IPS DF 6.9 (cell line): ENCODE data around the gene RASGRP2.

Experiments used
- DNase-seq: peaks from one replicate; pipeline ENCODE4 v3.0.0-alpha.2; 2013; ENCODE audit warnings: low read depth, low spot score
- H3K27ac ChIP-seq: one replicate; pipeline ENCODE4 v1.5.1; 2013; ENCODE audit warnings: low read length, control low read depth
- H3K27me3 ChIP-seq: 2 replicates; pipeline ENCODE4 v1.6.1; 2013; ENCODE audit warnings: mild to moderate bottlenecking, low read length; ENCODE audit not compliant: control insufficient read depth, insufficient read depth
- H3K36me3 ChIP-seq: 2 replicates; pipeline ENCODE4 v1.6.1; 2013; ENCODE audit warnings: low read length; ENCODE audit not compliant: control insufficient read depth, insufficient read depth
- H3K4me1 ChIP-seq: 2 replicates; pipeline ENCODE4 v1.6.1; 2013; ENCODE audit warnings: low read length; ENCODE audit not compliant: control insufficient read depth, insufficient read depth
- H3K4me3 ChIP-seq: 2 replicates; pipeline ENCODE4 v1.5.1; 2013; ENCODE audit warnings: mild to moderate bottlenecking, low read length
- H3K9me3 ChIP-seq: 2 replicates; pipeline ENCODE4 v1.6.1; 2013; ENCODE audit warnings: low read length, inconsistent platforms; ENCODE audit not compliant: control insufficient read depth, insufficient read depth
- WGBS: extraction: QIAGEN DNeasy Blood & Tissue Kit; methylation state at CpG from one replicate; pipeline ENCODE4 v1.1.7; 2013; ENCODE audit warnings: mixed read lengths, missing lambda C conversion rate; ENCODE audit not compliant: insufficient read length, insufficient coverage; 5-methylcytosine and 5-hydroxymethylcytosine counted together

RASGRP2 gene

DNA sequence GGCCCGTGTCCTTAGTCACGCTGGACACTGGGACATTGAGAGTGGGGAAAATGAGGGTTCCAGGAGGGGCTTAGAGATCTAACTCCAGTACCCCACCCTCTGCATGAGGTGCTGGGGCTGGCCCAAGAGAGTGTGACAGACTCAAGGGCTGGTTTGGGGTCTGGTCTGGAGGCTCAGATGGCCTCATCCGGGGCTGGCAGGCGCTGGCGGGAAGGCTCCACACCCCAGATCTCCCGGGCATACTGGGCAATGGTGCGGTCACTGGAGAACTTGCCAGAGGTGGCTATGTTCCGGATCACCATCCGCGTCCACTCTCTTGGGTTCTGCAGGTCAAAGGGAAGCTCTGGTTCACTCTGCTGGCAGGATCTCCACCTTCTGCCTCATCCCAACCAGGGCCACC lies 2.5 kb upstream of the RASGRP2 start:
- no peaks in the 10 kb centered on the region; the same call in 1 of the 2 replicates for H3K27me3 ChIP-seq
- H3K4me3 ChIP-seq: no peak overlapping the region
- H3K9me3 ChIP-seq: no peaks in the 10 kb centered on the region
- no peak for DNase-seq
- H3K27ac ChIP-seq: no peak overlapping the region
- no peaks in the 10 kb centered on the region for H3K36me3 ChIP-seq
- H3K4me1 ChIP-seq: 0 out of 2 replicates have a peak, but pooled peaks cover 6% of the 10 kb centered on the region
- WGBS: no CpG with 5 or more reads among the region's 10 CpGs

DNA sequence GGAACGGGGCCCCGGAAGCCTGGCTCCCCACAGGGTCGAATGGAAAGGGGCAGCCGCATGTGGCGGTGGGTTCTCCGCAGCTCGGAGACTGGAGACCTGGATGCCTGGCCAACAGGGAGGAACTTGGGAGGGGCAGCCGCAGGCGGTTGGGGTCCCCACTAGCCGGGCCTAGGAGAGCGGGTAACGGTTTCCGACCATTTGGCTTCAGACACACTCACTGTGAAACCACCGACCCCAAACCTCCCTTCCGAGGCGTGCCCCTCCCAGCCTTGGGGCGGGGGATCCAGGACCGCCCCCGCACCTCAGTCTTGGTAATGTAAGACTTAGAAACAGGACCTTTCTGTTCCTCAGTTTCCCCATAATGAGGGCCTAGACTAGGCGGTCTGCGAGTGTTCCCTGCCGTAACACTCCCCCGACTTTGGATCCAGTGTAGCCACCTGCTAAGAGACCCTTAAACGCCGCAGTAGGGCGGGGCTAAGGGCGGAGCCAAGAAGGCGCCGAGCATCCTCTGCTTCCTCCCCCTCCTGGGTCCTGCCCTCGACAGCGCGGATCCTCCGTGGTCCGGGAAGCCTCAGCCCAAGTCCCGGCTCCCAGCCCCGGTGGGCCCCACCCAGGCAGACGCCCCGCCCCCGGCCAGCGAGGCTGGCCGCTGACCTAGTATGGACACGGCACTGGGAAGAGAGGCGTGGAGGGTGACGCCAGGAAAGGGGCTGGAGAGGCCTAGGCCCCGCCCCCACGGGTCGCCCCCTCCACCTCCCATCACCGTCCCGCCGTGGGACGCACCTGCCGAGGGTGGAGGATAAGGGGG lies 1.8 kb upstream of the RASGRP2 start:
- no peaks in the 10 kb centered on the region for H3K9me3 ChIP-seq
- DNase-seq: no peak
- H3K36me3 ChIP-seq: no peaks in the 10 kb centered on the region
- H3K27ac ChIP-seq: no peak overlapping the region
- WGBS: no CpG with 5 or more reads among the region's 52 CpGs
- H3K27me3 ChIP-seq: no peaks in the 10 kb centered on the region; the same call in 1 of the 2 replicates
- peaks cover 8% of the 10 kb centered on the region; the same call in 1 of the 2 replicates for H3K4me1 ChIP-seq
- peak overlapping the region; percentile 36; the same call in 1 of the 2 replicates for H3K4me3 ChIP-seq

DNA sequence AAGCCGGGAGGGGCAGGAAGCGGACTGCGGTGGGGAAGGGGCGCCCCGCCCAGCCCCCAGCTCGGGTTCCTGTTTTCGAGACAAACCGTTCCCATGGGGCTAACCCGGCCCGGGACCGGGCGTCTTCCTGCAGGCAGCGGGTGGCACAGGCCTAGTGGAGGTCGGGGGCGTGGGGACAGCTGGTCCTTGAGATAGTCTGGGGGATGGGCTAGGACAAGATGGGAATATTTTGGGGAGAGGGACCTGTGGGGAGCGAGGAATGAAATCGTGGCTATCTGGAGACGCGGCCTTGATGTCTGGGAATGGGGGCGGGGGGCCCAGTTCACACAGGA lies 1.2 kb upstream of the RASGRP2 start:
- Histone ChIP-seq H3K27me3 (no peaks in the 10 kb centered on the region; the same call in 1 of the 2 replicates), H3K27ac (no peak overlapping the region), H3K4me1 (peaks cover 6% of the 10 kb centered on the region; the same call in 1 of the 2 replicates), H3K4me3 (peak overlapping the region; percentile 36; the same call in 1 of the 2 replicates), H3K36me3 (no peaks in the 10 kb centered on the region), H3K9me3 (no peaks in the 10 kb centered on the region)
- DNase-seq: no peak
- no CpG with 5 or more reads among the region's 20 CpGs for WGBS

DNA sequence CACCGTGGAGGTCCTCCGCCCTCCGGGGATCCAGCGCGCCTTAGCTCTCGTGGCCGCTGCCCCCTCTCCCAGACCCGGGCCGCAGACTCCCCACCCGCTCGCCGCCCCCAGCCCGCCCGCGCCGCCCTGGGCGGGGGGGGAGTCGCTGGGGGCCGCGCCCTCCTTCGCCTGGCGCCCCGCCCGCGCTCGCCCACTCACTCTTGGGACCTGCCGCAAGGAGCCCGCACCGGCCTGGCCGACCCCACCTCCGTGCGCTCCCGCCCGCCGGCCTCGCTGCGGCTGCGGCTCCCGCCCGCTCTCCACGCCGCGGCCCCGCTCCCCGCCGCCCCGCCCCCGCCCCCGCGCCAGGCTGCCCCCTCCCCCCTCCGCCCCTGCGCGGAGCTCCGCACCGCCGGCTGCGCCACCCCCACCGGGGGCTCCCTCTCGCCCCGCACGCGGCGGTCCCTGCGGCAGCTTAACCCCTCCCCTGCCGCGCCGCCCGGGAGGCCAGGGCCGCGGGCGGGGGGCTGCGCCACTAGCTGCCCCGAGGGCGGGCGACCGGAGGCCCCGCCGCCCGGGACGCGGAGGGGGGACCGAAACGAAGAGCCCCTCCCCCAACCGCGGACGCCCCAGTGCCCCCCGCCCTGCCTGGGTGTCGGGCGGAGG lies 724 bp upstream of the RASGRP2 start:
- no peaks in the 10 kb centered on the region for H3K9me3 ChIP-seq
- H3K4me3 ChIP-seq: peak overlapping the region; percentile 36; the same call in 1 of the 2 replicates
- no peaks in the 10 kb centered on the region; the same call in 1 of the 2 replicates for H3K27me3 ChIP-seq
- no peaks in the 10 kb centered on the region for H3K36me3 ChIP-seq
- no peak overlapping the region for H3K27ac ChIP-seq
- H3K4me1 ChIP-seq: peaks cover 10% of the 10 kb centered on the region
- WGBS: no CpG with 5 or more reads among the region's 89 CpGs
- DNase-seq: no peak

DNA sequence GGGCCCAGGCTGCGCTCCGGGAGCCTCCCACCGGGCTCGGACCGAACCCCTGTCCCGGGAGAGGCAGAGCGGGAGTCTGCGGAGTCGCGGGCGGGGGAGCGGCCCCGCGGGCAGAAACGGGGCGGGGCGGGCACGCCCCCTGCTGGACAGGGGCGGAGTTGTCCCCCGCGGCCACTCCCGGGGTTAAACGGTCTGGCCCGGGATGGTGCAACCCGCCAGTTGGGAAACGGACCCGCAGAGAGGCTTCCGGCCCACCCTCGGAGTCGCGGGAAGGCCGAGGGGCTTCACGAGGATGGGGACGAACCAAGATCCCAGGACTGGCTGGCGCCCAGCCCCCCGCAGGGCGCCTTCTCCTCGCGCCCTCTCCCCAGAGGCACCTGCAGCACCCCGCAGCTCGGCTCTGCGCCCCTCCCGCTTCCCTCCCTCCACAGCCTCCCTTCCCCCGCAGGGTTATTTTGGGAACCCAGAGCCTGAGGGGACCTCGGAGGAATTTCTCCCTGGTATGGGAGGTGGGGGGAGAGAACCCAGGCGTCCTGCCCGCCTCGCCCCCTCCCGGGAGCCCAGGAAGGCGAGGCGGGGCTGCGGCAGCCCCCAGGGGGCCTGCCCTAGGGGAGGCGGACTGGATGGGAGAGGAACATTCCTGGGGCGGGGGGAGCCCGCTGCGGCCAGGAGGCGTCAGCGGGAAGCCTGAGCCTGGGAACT lies 902 bp downstream of the RASGRP2 start:
- Histone ChIP-seq H3K9me3 (no peaks in the 10 kb centered on the region), H3K27ac (no peak overlapping the region), H3K27me3 (no peaks in the 10 kb centered on the region; the same call in 1 of the 2 replicates), H3K4me3 (peak overlapping the region; percentile 54; the same call in 1 of the 2 replicates), H3K4me1 (peaks cover 16% of the 10 kb centered on the region), H3K36me3 (no peaks in the 10 kb centered on the region)
- WGBS: no CpG with 5 or more reads among the region's 58 CpGs
- no peak for DNase-seq

DNA sequence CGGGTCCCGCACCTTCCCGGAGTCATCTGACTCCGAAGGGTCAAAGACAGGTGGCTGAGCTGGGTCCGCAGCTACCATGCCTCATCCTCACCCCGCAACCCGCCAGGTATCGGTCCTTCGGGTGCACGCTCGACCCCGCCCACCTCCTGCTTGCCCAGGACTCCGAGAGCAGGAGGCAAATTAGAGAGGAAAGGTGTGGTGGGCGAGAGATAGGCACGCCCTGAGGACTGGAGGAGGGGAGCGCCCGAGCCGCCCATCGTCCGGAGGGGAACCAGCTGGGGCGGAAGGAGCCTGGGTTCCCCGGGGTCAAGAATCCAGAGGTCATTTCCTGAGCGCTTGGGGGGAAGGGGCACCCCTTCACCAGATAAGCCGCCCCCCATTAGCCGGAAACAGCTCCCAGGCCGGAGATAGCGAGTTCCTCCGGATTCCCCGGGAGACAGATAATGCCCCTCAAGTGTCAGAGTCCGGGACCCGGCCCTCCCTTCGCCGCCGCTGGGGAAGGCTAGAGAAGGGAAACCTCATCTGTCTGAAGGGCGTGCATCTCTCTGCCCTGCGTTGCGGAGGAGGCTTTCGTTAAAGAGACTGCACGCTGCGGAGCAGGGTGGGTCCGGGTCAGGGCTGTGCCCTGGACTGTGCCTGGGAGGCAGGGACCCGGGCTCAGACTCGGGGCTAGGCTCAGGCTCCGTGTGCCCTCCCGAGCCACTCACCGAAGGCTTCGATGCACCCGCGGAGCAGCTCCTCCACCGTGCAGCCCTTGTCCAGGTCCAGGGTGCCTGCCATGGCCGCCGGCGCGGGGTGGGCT lies 1.7 kb downstream of the RASGRP2 start:
- Histone ChIP-seq H3K27me3 (no peaks in the 10 kb centered on the region; the same call in 1 of the 2 replicates), H3K9me3 (no peaks in the 10 kb centered on the region), H3K4me1 (peaks cover 16% of the 10 kb centered on the region), H3K36me3 (no peaks in the 10 kb centered on the region), H3K4me3 (peak overlapping the region; percentile 54; the same call in 1 of the 2 replicates), H3K27ac (no peak overlapping the region)
- WGBS: no CpG with 5 or more reads among the region's 54 CpGs
- DNase-seq: no peak

DNA sequence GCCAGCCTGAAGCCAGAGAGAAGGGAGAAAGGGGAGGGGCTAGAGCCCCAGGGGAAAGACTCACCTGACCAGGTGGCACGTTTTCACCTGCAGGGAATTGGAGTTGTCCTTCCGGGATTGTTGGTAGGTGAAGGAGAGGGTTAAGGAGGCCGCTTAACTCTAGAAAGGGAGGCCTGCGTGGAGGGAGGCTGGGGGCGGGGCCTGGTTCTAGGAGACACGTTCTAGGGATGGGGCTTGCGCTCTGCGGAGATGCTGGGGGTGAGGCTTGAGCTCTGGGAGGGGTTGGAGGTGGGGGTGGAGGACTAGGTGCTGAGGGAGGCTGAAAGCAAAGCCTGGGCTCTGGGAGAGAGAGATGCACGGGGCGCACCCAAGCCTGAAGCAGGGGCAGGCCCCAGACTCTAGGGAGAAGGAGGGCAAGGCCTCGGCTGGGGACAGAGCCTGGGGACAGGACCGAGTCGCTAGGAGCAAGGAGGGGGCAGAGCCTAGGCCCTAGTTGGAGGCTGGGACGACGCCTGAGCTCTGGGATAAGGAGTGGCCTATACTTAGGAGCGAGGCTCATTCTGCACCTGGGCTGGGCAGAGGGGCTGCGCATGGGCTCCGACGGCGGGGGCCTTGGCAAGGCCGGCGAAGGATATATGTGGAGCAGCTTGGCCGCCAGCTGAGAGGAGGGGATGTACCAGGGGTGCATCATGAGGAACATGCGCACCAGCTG lies 2.4 kb downstream of the RASGRP2 start:
- no CpG with 5 or more reads among the region's 24 CpGs for WGBS
- H3K9me3 ChIP-seq: no peaks in the 10 kb centered on the region
- DNase-seq: no peak
- H3K4me3 ChIP-seq: peak overlapping the region; percentile 54; the same call in 1 of the 2 replicates
- peaks cover 16% of the 10 kb centered on the region for H3K4me1 ChIP-seq
- no peak overlapping the region for H3K27ac ChIP-seq
- H3K36me3 ChIP-seq: no peaks in the 10 kb centered on the region
- no peaks in the 10 kb centered on the region; the same call in 1 of the 2 replicates for H3K27me3 ChIP-seq

DNA sequence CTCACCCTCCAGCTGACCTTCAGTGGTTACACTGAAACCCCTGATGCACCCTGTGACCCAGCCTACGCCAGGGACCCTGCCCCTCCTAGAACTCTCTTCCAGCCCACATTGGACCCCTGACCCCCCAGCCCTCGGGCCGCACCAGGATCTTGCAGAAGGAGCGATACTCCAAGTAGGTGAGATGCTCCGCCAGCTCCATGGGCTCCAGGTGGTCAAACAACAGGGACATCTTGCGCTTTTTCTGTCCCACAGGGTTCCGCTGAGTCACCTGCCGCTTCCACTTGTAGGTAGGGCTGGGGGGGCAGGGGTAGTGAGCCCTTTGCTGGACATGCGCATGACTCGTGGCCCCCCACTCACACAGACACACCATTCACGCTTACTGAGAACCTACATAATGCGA lies 4.1 kb downstream of the RASGRP2 start:
- Histone ChIP-seq H3K4me3 (no peak overlapping the region), H3K27me3 (no peaks in the 10 kb centered on the region; the same call in 1 of the 2 replicates), H3K4me1 (peaks cover 16% of the 10 kb centered on the region), H3K27ac (no peak overlapping the region), H3K36me3 (0 out of 2 replicates have a peak, but pooled peaks cover 5% of the 10 kb centered on the region), H3K9me3 (no peaks in the 10 kb centered on the region)
- no peak for DNase-seq
- WGBS: no CpG with 5 or more reads among the region's 12 CpGs

DNA sequence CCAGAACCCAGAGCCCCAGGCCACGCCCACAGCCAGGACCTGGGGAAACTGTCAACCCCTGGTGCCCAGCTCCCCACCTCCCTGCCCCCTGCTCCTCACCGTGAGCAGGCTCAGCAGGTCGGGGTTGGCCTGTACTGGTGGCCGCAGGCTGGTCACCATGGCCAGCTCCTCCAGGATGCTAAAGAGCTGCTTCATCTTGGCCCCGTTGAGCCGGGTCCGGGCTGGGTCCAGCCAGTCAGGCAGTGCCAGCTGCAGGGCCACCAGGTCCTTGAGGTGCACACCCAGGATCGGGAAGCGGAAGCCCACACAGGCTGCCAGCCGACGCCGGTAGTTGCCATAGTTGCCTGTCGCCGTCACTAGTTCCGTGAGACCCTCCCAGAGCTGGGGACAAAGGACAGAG lies 7.3 kb downstream of the RASGRP2 start:
- no CpG with 5 or more reads among the region's 15 CpGs for WGBS
- Histone ChIP-seq H3K4me3 (no peak overlapping the region), H3K4me1 (peaks cover 14% of the 10 kb centered on the region), H3K27me3 (no peaks in the 10 kb centered on the region), H3K9me3 (no peaks in the 10 kb centered on the region), H3K36me3 (0 out of 2 replicates have a peak, but pooled peaks cover 5% of the 10 kb centered on the region), H3K27ac (no peak overlapping the region)
- DNase-seq: no peak
